GM12874 (cell line): ENCODE results near the gene KRT72.

ENCODE experiments used
- TF ChIP-seq, protein P1 (sequence below): IDR thresholded peaks from 2 replicates; pipeline ENCODE4 v1.5.1; 2011; ENCODE audit warnings: low read depth, mild to moderate bottlenecking, control low read depth, low read length, moderate library complexity; ENCODE audit not compliant: insufficient read depth

The KRT72 gene

DNA sequence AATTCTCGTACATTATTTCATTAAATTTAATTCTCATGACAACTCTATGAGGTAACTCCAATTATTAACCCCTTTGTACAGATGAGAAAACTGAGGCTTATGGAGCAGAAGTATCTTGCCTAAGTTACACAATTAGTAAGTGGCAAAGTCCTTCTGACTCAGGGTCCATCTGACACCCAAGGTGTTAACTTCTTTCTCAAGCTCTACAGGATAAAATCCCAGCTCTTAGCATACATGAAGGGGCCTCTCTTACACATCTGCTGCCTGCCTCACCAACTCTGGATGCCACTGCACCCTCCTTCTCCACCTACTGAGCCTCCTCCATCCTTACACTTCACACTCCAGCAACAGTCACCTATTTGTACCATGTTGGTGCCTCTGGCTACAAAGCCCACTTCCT, 4.3 kb upstream of the KRT72 start:
- TF ChIP-seq, protein P1, sequence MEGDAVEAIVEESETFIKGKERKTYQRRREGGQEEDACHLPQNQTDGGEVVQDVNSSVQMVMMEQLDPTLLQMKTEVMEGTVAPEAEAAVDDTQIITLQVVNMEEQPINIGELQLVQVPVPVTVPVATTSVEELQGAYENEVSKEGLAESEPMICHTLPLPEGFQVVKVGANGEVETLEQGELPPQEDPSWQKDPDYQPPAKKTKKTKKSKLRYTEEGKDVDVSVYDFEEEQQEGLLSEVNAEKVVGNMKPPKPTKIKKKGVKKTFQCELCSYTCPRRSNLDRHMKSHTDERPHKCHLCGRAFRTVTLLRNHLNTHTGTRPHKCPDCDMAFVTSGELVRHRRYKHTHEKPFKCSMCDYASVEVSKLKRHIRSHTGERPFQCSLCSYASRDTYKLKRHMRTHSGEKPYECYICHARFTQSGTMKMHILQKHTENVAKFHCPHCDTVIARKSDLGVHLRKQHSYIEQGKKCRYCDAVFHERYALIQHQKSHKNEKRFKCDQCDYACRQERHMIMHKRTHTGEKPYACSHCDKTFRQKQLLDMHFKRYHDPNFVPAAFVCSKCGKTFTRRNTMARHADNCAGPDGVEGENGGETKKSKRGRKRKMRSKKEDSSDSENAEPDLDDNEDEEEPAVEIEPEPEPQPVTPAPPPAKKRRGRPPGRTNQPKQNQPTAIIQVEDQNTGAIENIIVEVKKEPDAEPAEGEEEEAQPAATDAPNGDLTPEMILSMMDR: no peak

DNA sequence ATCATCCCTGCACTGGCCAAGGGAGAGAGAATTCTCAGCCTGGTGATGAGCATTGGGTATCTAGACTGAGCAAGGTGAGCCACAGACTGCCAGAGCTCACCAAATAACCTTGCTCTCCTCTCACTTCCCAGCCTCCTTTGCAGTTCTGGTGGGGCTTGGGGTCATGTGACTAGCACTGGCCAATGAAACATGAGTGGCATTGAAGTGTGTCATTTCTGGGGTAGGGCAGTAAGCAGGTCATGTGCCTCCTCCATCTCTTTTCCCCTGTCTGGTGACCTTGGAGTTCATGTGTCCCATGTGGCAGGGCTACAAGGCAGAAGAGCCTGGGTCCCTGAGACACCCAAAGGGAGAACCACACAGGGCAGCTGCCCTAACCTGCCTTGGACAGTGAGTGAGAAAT, 3.6 kb upstream of the KRT72 start:
- TF ChIP-seq, protein P1: no peak

DNA sequence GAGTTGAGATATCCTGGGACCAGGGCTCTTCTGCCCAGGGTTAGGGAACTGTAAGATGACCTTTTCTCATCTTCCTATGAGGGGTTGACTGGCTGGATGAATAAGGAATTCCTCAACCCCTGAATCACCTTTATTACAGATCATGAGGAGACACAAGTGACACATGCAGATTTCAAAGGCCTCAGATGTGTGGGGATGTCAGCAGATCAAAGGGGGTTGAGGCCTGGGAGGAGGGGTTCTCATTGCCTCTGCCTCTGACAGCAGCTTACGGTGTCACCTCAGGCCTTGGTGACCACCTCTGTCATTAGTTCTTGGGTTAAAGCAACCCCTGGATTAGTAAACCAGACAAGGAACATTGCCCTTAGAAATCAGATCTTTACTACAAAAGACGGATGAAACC, 2.1 kb upstream of the KRT72 start:
- TF ChIP-seq, protein P1: no peak

DNA sequence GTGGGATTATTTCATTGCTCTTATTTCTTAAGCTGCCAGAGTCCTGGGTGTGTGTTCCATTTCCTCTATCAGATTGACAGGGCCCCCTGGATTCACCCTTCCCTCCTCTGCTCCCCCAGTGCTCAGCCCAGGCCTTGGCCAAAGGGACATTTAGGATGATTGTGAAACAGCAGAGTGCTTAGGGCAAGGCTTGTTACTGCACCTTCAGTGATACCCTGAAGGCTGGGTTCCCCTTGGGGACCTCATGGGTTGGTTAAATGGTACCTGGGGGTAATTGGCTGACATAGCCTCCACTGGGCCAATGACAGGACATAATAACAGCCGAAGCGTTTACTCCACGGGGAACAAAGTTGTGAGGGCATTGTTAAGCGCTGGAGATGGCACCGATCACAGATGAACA, 1.3 kb upstream of the KRT72 start:
- TF ChIP-seq, protein P1: no peak

DNA sequence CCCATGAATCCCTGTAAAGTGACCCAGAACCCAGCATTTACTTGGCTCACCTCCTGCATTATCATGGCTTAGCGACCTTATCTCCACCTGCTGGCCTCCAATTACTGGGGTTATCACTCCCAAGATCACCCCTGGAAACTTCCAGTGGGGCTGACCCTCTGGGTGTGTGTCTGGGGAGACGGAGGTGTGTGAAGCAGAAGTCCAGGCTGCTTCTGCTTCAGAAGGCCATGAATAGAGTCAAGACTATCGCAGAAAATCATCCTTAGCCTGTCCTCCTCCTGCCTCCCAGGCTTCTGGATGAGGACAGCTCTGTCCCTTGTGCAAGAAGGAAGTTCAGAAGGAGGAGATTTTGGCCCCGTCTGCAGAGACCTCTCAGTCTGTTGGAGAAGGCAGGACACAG, 408 bp upstream of the KRT72 start:
- TF ChIP-seq, protein P1: no peak

DNA sequence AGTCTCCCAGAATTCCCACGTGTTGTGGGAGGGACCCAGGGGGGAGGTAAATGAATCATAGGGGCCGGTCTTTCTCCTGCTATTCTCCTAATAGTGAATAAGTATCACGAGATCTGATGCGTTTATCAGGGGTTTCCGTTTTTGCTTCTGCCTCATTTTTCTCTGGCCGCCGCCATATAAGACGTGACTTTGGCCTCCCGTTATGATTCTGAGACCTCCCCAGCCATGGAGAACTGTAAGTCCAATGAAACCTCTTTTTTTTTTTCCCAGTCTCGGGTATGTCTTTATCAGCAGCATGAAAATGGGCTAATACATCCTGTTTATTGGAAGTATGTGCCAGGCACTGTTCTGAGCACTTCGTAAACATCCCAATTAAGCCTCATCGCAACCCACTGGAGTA, 788 bp downstream of the KRT72 start:
- TF ChIP-seq, protein P1: no peak

DNA sequence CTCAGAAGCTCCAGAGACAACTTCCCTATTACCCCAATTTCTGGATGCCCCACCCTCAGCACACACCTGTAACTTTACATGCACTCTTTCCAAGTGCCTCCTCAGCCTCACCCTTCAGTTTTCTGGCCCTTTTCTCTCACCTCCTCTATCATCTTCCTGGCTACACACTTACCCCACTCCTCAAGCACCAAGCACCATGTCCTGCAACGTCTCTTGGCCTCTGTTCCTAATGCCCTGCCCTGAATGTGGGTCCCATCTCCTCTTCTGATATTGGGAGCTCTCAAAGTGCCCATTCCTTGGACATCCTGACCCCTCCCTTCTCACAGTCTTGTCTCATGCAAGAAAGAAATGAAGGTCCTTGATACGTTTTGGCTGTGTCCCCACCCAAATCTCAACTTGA, 1.2 kb downstream of the KRT72 start:
- TF ChIP-seq, protein P1: no peak

DNA sequence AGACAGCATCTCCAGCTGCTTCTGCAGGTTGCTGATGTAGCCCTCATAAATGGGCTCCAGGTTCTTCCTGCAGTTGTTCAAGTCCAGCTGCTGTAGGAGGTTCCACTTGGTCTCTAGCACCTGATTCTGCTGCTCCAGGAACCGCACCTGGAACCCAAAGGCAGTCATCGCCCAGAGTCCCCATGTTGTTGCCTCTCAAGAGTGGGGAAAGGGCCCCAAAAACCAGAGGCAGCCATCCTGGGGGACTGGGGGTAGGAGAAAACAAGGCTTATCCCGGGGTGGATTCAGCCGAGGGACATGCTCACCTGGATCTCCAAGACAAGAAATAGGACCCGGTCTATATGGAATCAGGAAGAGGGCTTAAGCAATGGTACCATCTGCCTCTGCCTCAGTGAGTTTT, 2.3 kb downstream of the KRT72 start:
- TF ChIP-seq, protein P1: no peak
